Activated naive CD8-positive, alpha-beta T cell treated with anti-CD3 and anti-CD28 coated beads, Interleukin-2, amount 50 U/mL, for 24 hours (primary cell): Measurements from ENCODE around the gene ABHD1.
"Not testable (repeated sequence)": the region's sequence is repeated elsewhere in the genome, so short reads cannot be mapped to it uniquely, and the experiment has no call there.

ENCODE experiments used
- ATAC-seq: fragments of 150-1000 bp; cut with Tn5 transposase; one replicate; pipeline ENCODE4 v1.10.0; 2021
- DNase-seq: peaks from one replicate; pipeline ENCODE4 v3.0.0; 2021
- H3K27ac Mint-ChIP-seq: one replicate; pipeline ENCODE4 v1.8.0; 2021; ENCODE audit warnings: mild to moderate bottlenecking, mixed read lengths
- H3K27me3 Mint-ChIP-seq: one replicate; pipeline ENCODE4 v1.8.0; 2021; ENCODE audit warnings: mixed read lengths
- H3K36me3 Mint-ChIP-seq: one replicate; pipeline ENCODE4 v1.8.0; 2021; ENCODE audit warnings: low read depth, mixed read lengths
- H3K4me1 Mint-ChIP-seq: one replicate; pipeline ENCODE4 v1.8.0; 2021; ENCODE audit warnings: mixed read lengths
- H3K4me3 Mint-ChIP-seq: one replicate; pipeline ENCODE4 v1.8.0; 2021; ENCODE audit warnings: mild to moderate bottlenecking, moderate library complexity, mixed read lengths
- H3K9me3 Mint-ChIP-seq: one replicate; pipeline ENCODE4 v1.8.0; 2021; ENCODE audit warnings: mixed read lengths

ABHD1 gene

GRCh38 chr2:27152796-27153464 is 29.3 kb downstream of the ABHD1 start:
- peaks cover 2% of the 10 kb centered on the region for H3K4me1 Mint-ChIP-seq
- H3K9me3 Mint-ChIP-seq: no peaks in the 10 kb centered on the region
- no peak overlapping the region for H3K27ac Mint-ChIP-seq
- H3K27me3 Mint-ChIP-seq: no peaks in the 10 kb centered on the region
- H3K4me3 Mint-ChIP-seq: no peak overlapping the region
- no peaks in the 10 kb centered on the region for H3K36me3 Mint-ChIP-seq
- DNase-seq (no peak), ATAC-seq (peak; percentile 75)

GRCh38 chr2:27154488-27154887 is 30.9 kb downstream of the ABHD1 start:
- no peak overlapping the region for H3K27ac Mint-ChIP-seq
- ATAC-seq: no peak
- H3K9me3 Mint-ChIP-seq: no peaks in the 10 kb centered on the region
- H3K4me1 Mint-ChIP-seq: peaks cover 2% of the 10 kb centered on the region
- H3K36me3 Mint-ChIP-seq: no peaks in the 10 kb centered on the region
- H3K4me3 Mint-ChIP-seq: no peak overlapping the region
- no peaks in the 10 kb centered on the region for H3K27me3 Mint-ChIP-seq
- DNase-seq: no peak

- H3K4me1 Mint-ChIP-seq: peaks cover 2% of the 10 kb centered on the region
- H3K9me3 Mint-ChIP-seq: no peaks in the 10 kb centered on the region
- no peaks in the 10 kb centered on the region for H3K36me3 Mint-ChIP-seq
- DNase-seq (no peak), ATAC-seq (no peak)
- H3K4me3 Mint-ChIP-seq: no peak overlapping the region
- H3K27ac Mint-ChIP-seq: no peak overlapping the region
- no peaks in the 10 kb centered on the region for H3K27me3 Mint-ChIP-seq
Measured at GRCh38 chr2:27155069-27155520, 31.5 kb downstream of the ABHD1 start.

- no peaks in the 10 kb centered on the region for H3K36me3 Mint-ChIP-seq
- no peaks in the 10 kb centered on the region for H3K9me3 Mint-ChIP-seq
- no peaks in the 10 kb centered on the region for H3K27me3 Mint-ChIP-seq
- no peak overlapping the region for H3K27ac Mint-ChIP-seq
- no peak overlapping the region for H3K4me3 Mint-ChIP-seq
- DNase-seq: no peak
- ATAC-seq: no peak
- no peaks in the 10 kb centered on the region for H3K4me1 Mint-ChIP-seq
Measured at GRCh38 chr2:27158468-27158867, 34.9 kb downstream of the ABHD1 start.

GRCh38 chr2:27159271-27159670 is 35.7 kb downstream of the ABHD1 start:
- H3K9me3 Mint-ChIP-seq: no peaks in the 10 kb centered on the region
- no peak overlapping the region for H3K27ac Mint-ChIP-seq
- no peaks in the 10 kb centered on the region for H3K4me1 Mint-ChIP-seq
- H3K4me3 Mint-ChIP-seq: no peak overlapping the region
- DNase-seq (no peak), ATAC-seq (no peak)
- H3K36me3 Mint-ChIP-seq: no peaks in the 10 kb centered on the region
- no peaks in the 10 kb centered on the region for H3K27me3 Mint-ChIP-seq

GRCh38 chr2:27160191-27160590 is 36.6 kb downstream of the ABHD1 start:
- no peaks in the 10 kb centered on the region for H3K27me3 Mint-ChIP-seq
- ATAC-seq: no peak
- no peak overlapping the region for H3K4me3 Mint-ChIP-seq
- no peaks in the 10 kb centered on the region for H3K9me3 Mint-ChIP-seq
- H3K27ac Mint-ChIP-seq: no peak overlapping the region
- H3K36me3 Mint-ChIP-seq: no peaks in the 10 kb centered on the region
- DNase-seq: no peak
- no peaks in the 10 kb centered on the region for H3K4me1 Mint-ChIP-seq

- no peak overlapping the region for H3K4me3 Mint-ChIP-seq
- no peak for ATAC-seq
- H3K4me1 Mint-ChIP-seq: no peaks in the 10 kb centered on the region
- no peaks in the 10 kb centered on the region for H3K27me3 Mint-ChIP-seq
- no peaks in the 10 kb centered on the region for H3K9me3 Mint-ChIP-seq
- no peak for DNase-seq
- H3K27ac Mint-ChIP-seq: no peak overlapping the region
- H3K36me3 Mint-ChIP-seq: no peaks in the 10 kb centered on the region
Measured at GRCh38 chr2:27162151-27163121, 38.8 kb downstream of the ABHD1 start.

GRCh38 chr2:27164960-27165763 is 41.5 kb downstream of the ABHD1 start:
- Mint-ChIP-seq H3K36me3 (no peaks in the 10 kb centered on the region), H3K4me3 (no peak overlapping the region), H3K4me1 (no peaks in the 10 kb centered on the region), H3K27me3 (peaks cover 1% of the 10 kb centered on the region), H3K27ac (no peak overlapping the region), H3K9me3 (no peaks in the 10 kb centered on the region)
- ATAC-seq (no peak), DNase-seq (no peak)

GRCh38 chr2:27170581-27171337 is 47.1 kb downstream of the ABHD1 start:
- Mint-ChIP-seq H3K27me3 (peaks cover 6% of the 10 kb centered on the region), H3K9me3 (no peaks in the 10 kb centered on the region), H3K4me3 (no peak overlapping the region), H3K4me1 (peaks cover 2% of the 10 kb centered on the region), H3K27ac (no peak overlapping the region), H3K36me3 (no peaks in the 10 kb centered on the region)
- no peak for DNase-seq
- no peak for ATAC-seq

GRCh38 chr2:27171351-27171848 is 47.8 kb downstream of the ABHD1 start:
- ATAC-seq (no peak), DNase-seq (no peak)
- H3K4me1 Mint-ChIP-seq: peaks cover 2% of the 10 kb centered on the region
- no peaks in the 10 kb centered on the region for H3K36me3 Mint-ChIP-seq
- H3K4me3 Mint-ChIP-seq: no peak overlapping the region
- H3K27ac Mint-ChIP-seq: no peak overlapping the region
- no peaks in the 10 kb centered on the region for H3K9me3 Mint-ChIP-seq
- peaks cover 11% of the 10 kb centered on the region for H3K27me3 Mint-ChIP-seq

- DNase-seq: no peak
- no peak for ATAC-seq
- Mint-ChIP-seq H3K4me1 (peaks cover 2% of the 10 kb centered on the region), H3K9me3 (no peaks in the 10 kb centered on the region), H3K27ac (no peak overlapping the region), H3K27me3 (peaks cover 21% of the 10 kb centered on the region), H3K36me3 (no peaks in the 10 kb centered on the region), H3K4me3 (no peak overlapping the region)
Measured at GRCh38 chr2:27174638-27175037, 51.0 kb downstream of the ABHD1 start.

GRCh38 chr2:27175330-27175729 is 51.7 kb downstream of the ABHD1 start:
- H3K4me1 Mint-ChIP-seq: peaks cover 2% of the 10 kb centered on the region
- peaks cover 24% of the 10 kb centered on the region for H3K27me3 Mint-ChIP-seq
- DNase-seq: no peak
- no peak overlapping the region for H3K4me3 Mint-ChIP-seq
- no peaks in the 10 kb centered on the region for H3K9me3 Mint-ChIP-seq
- ATAC-seq: no peak
- H3K36me3 Mint-ChIP-seq: no peaks in the 10 kb centered on the region
- H3K27ac Mint-ChIP-seq: no peak overlapping the region

- not testable (repeated sequence) for H3K36me3 Mint-ChIP-seq, H3K4me3 Mint-ChIP-seq, H3K9me3 Mint-ChIP-seq, DNase-seq, H3K27ac Mint-ChIP-seq, H3K4me1 Mint-ChIP-seq, ATAC-seq
- peaks cover 20% of the 10 kb centered on the region for H3K27me3 Mint-ChIP-seq
Measured at GRCh38 chr2:27175781-27176180, 52.2 kb downstream of the ABHD1 start.
